GM12874 (cell line): ENCODE data around the gene TRMT1.

ENCODE experiments used
- TF ChIP-seq, protein P1 (sequence below): IDR thresholded peaks from 2 replicates; pipeline ENCODE4 v1.5.1; 2011; ENCODE audit warnings: low read depth, mild to moderate bottlenecking, control low read depth, low read length, moderate library complexity; ENCODE audit not compliant: insufficient read depth

TRMT1 gene

GRCh38 chr19:13159713-13160112 is 43.2 kb upstream of the TRMT1 start:
- TF ChIP-seq, protein P1, sequence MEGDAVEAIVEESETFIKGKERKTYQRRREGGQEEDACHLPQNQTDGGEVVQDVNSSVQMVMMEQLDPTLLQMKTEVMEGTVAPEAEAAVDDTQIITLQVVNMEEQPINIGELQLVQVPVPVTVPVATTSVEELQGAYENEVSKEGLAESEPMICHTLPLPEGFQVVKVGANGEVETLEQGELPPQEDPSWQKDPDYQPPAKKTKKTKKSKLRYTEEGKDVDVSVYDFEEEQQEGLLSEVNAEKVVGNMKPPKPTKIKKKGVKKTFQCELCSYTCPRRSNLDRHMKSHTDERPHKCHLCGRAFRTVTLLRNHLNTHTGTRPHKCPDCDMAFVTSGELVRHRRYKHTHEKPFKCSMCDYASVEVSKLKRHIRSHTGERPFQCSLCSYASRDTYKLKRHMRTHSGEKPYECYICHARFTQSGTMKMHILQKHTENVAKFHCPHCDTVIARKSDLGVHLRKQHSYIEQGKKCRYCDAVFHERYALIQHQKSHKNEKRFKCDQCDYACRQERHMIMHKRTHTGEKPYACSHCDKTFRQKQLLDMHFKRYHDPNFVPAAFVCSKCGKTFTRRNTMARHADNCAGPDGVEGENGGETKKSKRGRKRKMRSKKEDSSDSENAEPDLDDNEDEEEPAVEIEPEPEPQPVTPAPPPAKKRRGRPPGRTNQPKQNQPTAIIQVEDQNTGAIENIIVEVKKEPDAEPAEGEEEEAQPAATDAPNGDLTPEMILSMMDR, result no peak

GRCh38 chr19:13155472-13156359 is 39.2 kb upstream of the TRMT1 start:
- TF ChIP-seq, protein P1, result no peak

DNA sequence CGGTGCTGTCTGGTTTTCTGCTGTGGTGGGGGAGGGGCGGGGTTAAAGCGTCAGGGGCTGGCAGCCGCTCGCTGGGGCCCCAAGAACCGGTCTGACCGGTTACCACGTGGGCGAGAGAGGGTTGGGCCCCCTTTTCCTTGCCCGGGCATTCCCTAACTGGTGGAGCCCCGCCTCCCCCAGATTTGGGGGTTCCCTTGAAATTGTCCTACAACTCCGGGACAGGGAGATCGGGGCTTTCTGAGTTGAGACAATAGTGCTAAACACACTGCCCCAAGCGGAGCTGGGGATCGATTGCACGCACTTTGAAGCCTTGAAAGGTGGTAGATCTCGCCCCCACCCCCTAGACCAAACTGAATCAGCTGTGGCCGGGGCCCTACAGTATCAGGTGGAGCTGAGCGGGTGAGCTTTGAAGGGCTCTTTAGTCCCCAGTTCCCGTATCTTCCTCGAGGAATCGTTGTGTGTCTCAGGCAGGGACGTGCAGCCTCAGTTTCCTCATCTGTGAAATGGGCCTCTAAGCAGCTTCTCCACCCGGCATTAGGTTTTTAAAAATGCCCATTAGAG is 38.5 kb upstream of the TRMT1 start:
- TF ChIP-seq, protein P1, result peak; percentile 56

DNA sequence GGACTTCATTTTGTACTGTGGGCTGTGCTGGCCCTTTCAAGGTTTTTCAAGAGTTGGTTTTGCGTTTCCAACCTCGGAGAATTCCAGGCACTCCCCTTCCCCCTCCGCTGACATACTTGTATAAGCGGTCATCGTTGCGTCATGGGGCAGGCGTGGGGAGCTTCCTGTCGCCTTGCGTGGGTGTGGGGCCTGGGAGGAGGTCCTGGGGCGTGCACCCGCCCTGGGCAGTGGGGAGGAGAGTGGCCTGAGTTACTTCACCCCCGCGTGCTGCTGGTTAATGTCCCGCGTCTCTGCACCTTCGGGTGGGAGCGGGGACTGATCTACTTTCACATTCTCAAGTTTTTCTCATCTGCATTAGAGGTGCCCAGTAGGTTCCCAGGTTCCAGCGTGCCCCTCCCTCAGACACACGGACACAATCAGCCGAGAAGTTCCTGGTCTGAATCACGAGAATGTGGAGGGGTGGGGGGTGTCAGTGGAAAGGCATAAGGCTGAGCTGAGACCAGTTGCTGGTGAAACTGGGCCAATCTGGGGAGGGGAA is 37.8 kb upstream of the TRMT1 start:
- TF ChIP-seq, protein P1, result no peak

- TF ChIP-seq, protein P1, result peak; percentile 32; the same call in 1 of the 2 replicates
Measured at GRCh38 chr19:13153569-13154240, 37.2 kb upstream of the TRMT1 start.

DNA sequence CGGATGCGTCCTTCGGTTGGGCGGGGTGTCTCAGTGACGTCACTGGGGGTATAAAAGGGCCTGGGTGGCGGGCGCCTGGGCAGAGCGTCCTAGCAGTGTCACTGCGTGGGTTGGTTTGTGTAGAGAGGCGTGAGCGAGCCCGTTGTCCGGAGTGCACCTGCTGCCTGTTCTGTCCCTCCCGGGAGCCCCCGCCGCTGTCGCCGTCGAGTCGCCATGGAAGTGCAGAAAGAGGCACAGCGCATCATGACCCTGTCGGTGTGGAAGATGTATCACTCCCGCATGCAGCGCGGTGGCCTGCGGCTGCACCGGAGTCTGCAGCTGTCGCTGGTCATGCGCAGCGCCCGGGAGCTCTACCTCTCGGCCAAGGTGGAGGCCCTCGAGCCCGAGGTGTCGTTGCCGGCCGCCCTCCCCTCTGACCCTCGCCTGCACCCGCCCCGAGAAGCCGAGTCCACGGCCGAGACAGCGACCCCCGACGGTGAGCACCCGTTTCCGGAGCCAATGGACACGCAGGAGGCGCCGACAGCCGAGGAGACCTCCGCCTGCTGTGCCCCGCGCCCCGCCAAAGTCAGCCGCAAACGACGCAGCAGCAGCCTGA is 36.5 kb upstream of the TRMT1 start:
- TF ChIP-seq, protein P1, result no peak
